RWPE2 (cell line): ENCODE results near the gene S100A4.
"Not testable (repeated sequence)": the region's sequence is repeated elsewhere in the genome, so short reads cannot be mapped to it uniquely, and the experiment has no call there.

ENCODE experiments used
- ATAC-seq: fragments of 200-7000 bp; cut with Tn5 transposase; 3 replicates; pipeline ENCODE4 v1.9.1; 2021; ENCODE audit warnings: low read depth
- DNase-seq: peaks from one replicate; pipeline ENCODE4 v3.0.0-alpha.2; 2020; ENCODE audit warnings: low spot score
- H3K27ac ChIP-seq: fragments of 450-650 bp; 2 replicates; pipeline ENCODE4 v1.5.1; 2017; ENCODE audit warnings: mild to moderate bottlenecking; ENCODE audit not compliant: poor library complexity, severe bottlenecking
- H3K27me3 ChIP-seq: fragments of 250-450 bp; sonication (Bioruptor Pico); 2 replicates; pipeline ENCODE4 v1.5.1; 2021; ENCODE audit warnings: mild to moderate bottlenecking, moderate library complexity; ENCODE audit not compliant: insufficient read depth, poor library complexity, severe bottlenecking
- H3K36me3 ChIP-seq: fragments of 250-450 bp; sonication (Bioruptor Pico); 2 replicates; pipeline ENCODE4 v1.5.1; 2020; ENCODE audit warnings: low read depth, mild to moderate bottlenecking, moderate library complexity
- H3K4me1 ChIP-seq: fragments of 250-450 bp; sonication (Bioruptor Pico); 2 replicates; pipeline ENCODE4 v1.5.1; 2021; ENCODE audit warnings: mild to moderate bottlenecking, moderate library complexity; ENCODE audit not compliant: insufficient read depth, poor library complexity, severe bottlenecking
- H3K4me3 ChIP-seq: fragments of 250-450 bp; sonication (Bioruptor Pico); 2 replicates; pipeline ENCODE4 v1.5.1; 2021; ENCODE audit warnings: mild to moderate bottlenecking, moderate library complexity; ENCODE audit not compliant: severe bottlenecking
- H3K9me3 ChIP-seq: fragments of 250-450 bp; sonication (Bioruptor Pico); 2 replicates; pipeline ENCODE4 v1.5.1; 2021; ENCODE audit warnings: mild to moderate bottlenecking, moderate library complexity; ENCODE audit not compliant: severe bottlenecking
- CTCF ChIP-seq: fragments of 450-650 bp; IDR thresholded peaks from one replicate; pipeline ENCODE4 v1.5.1; 2017; ENCODE audit warnings: mild to moderate bottlenecking, moderate library complexity; ENCODE audit not compliant: poor library complexity, severe bottlenecking

S100A4 gene

GRCh38 chr1:153520818-153521476, 24.7 kb downstream of the S100A4 start:
- peak overlapping the region; percentile 41 for H3K27ac ChIP-seq

GRCh38 chr1:153520137-153520691, 25.4 kb downstream of the S100A4 start:
- DNase-seq, ATAC-seq, H3K4me3 ChIP-seq, H3K36me3 ChIP-seq, H3K27me3 ChIP-seq, H3K9me3 ChIP-seq: not testable (repeated sequence)
- peaks cover 24% of the 10 kb centered on the region for H3K4me1 ChIP-seq
- H3K27ac ChIP-seq, result peak overlapping the region; percentile 41

More at GRCh38 chr1:153520818-153521476, 24.7 kb downstream of the S100A4 start:
- Histone ChIP-seq H3K27me3 (no peaks in the 10 kb centered on the region), H3K36me3 (no peaks in the 10 kb centered on the region), H3K4me3 (no peak overlapping the region), H3K4me1 (peaks cover 24% of the 10 kb centered on the region), H3K9me3 (no peaks in the 10 kb centered on the region)
- ATAC-seq, result no peak
- TF ChIP-seq CTCF, result no peak
- no peak for DNase-seq

GRCh38 chr1:153519242-153519641, 26.4 kb downstream of the S100A4 start:
- no peak overlapping the region for H3K27ac ChIP-seq
- H3K4me1 ChIP-seq, result peaks cover 25% of the 10 kb centered on the region
- no peak for ATAC-seq
- no peaks in the 10 kb centered on the region for H3K27me3 ChIP-seq
- DNase-seq, result no peak
- TF ChIP-seq CTCF, result no peak
- H3K9me3 ChIP-seq, result no peaks in the 10 kb centered on the region
- no peaks in the 10 kb centered on the region for H3K36me3 ChIP-seq
- no peak overlapping the region for H3K4me3 ChIP-seq

DNA sequence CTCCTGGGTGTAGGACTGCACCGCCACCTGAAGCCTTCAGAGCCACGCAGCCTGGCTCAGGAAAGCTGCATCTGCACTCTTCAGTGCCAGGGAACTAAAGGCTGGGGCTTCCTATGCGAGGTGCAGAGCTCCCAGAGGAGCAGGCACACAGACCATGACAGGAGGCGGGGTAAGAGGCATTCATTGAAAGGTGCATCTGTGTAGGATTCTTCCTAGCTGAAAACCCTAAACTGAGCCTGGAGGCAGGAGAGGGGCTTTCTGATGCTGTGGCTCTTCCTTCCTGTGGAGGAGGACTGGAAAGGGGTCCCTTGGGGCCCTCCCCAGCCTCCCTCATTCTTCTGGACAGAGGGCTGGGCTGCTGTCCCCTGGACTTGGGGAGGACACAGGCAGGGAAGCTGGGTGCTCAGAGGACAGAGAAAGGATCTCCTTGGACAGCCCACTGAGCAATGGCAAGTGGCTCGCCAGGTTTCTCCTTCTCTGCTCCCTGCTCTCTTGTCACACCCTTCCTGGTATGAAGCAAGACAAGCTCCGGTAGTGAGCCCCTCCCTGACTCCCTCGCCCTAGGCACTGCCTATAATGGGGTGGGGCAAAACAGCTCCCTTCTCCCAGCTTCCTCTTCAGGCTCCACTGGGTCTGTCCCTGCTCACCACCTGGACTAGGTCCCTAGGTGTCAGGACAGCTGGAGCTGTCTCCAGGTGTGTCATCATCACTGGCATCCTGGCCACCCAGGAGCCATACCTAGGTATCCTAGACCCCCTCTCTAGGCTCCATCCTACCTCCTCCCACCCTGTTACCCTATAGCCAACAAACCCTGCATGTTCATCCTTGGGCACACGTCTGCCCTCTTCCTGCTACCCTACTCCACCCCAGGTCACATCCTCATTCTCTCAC, 29.9 kb downstream of the S100A4 start:
- Histone ChIP-seq H3K27me3 (no peaks in the 10 kb centered on the region), H3K4me3 (no peak overlapping the region), H3K9me3 (no peaks in the 10 kb centered on the region), H3K36me3 (no peaks in the 10 kb centered on the region), H3K4me1 (peaks cover 17% of the 10 kb centered on the region), H3K27ac (peak overlapping the region; percentile 79)
- no peak for TF ChIP-seq CTCF
- DNase-seq (no peak), ATAC-seq (peak; percentile 96)

GRCh38 chr1:153513666-153514065, 31.9 kb downstream of the S100A4 start:
- DNase-seq (no peak), ATAC-seq (no peak)
- Histone ChIP-seq H3K9me3 (no peaks in the 10 kb centered on the region), H3K36me3 (no peaks in the 10 kb centered on the region), H3K4me1 (peaks cover 16% of the 10 kb centered on the region), H3K27ac (no peak overlapping the region), H3K4me3 (no peak overlapping the region), H3K27me3 (no peaks in the 10 kb centered on the region)
- no peak for TF ChIP-seq CTCF
